Measurements from ENCODE around the gene AGPAT3.

- TF ChIP-seq CTCF (IDR thresholded peaks at IDR 0.05) (no peak), POLR2A (IDR thresholded peaks at IDR 0.05) (no peak)
These were observed 32.9 kb upstream of the AGPAT3 start for GRCh38 chr21:43832158-43832550.

All from right lobe of liver (tissue), 4 donors.